Peyer's patch (tissue), 4 donors: ENCODE data around the gene CCDC73. TPM values are rescaled to one million over a fixed set of nuclear protein-coding genes. Genes with fewer than 3 reads are reported as not detected.

Experiments
- DNase-seq, 3 donors: peaks; one replicate each; pipeline ENCODE4 v3.0.0-alpha.2; 2017 to 2019
- H3K27ac ChIP-seq, 4 donors: fragments of 200-600 bp; sonication (generic); one replicate each; pipeline ENCODE4 v1.5.1; 2016 to 2019
- H3K27me3 ChIP-seq, 2 donors: fragments of 200-600 bp; sonication (generic); one replicate each; pipeline ENCODE4 v1.5.1; 2019
- H3K36me3 ChIP-seq, 3 donors: fragments of 200-600 bp; sonication (generic); one replicate each; pipeline ENCODE4 v1.5.1; 2016 to 2019
- H3K4me1 ChIP-seq, 4 donors: fragments of 200-600 bp; sonication (generic); one replicate each; pipeline ENCODE4 v1.5.1; 2016 to 2019
- H3K4me3 ChIP-seq, 4 donors: fragments of 200-600 bp; sonication (generic); 1 replicate in 3 of 4; 2 replicates in 1 of 4; pipeline ENCODE4 v1.5.1; 2016 to 2019; ENCODE audit warnings: mild to moderate bottlenecking in 1 of 4
- H3K9me3 ChIP-seq, 4 donors: fragments of 200-600 bp; sonication (generic); one replicate each; pipeline ENCODE4 v1.5.1; 2016 to 2019; ENCODE audit warnings: mild to moderate bottlenecking in 1 of 4
- CTCF ChIP-seq, 6 experiments: fragments of 450-650 bp in 4 of 6; fragments of 200-600 bp in 2 of 6; sonication (generic) in 1 of 6; IDR thresholded peaks; one replicate each; pipeline ENCODE4 v1.5.1; 2017 to 2019; ENCODE audit warnings: antibody characterized with exemption in 6 of 6, mild to moderate bottlenecking in 3 of 6, moderate library complexity in 1 of 6
- POLR2A ChIP-seq, 2 donors: fragments of 450-650 bp; IDR thresholded peaks; one replicate each; pipeline ENCODE4 v1.5.1; 2017; ENCODE audit warnings: antibody characterized with exemption in 2 of 2, mild to moderate bottlenecking in 2 of 2, moderate library complexity in 2 of 2
- total RNA-seq, 4 donors: library from RNA; depleted of rRNA; stranded (reverse); fragments of >200 nt; gene quantifications; one replicate each; pipeline ENCODE4 v1.1.0, GENCODE V29; 2016

CCDC73 gene
- total RNA-seq, 4 donors from 2014 or later, result not detected

- no peak overlapping the region for H3K27ac ChIP-seq
- H3K4me1 ChIP-seq, result no peaks in the 10 kb centered on the region
- DNase-seq, result no peak
- no peak overlapping the region for H3K4me3 ChIP-seq
- no peaks in the 10 kb centered on the region for H3K36me3 ChIP-seq
- no peaks in the 10 kb centered on the region for H3K27me3 ChIP-seq
- TF ChIP-seq POLR2A (IDR thresholded peaks at IDR 0.05) (no peak), CTCF (IDR thresholded peaks at IDR 0.05) (no peak)
- no peaks in the 10 kb centered on the region for H3K9me3 ChIP-seq
These were observed 27.1 kb upstream of the CCDC73 start for GRCh38 chr11:32821517-32821916.

- Histone ChIP-seq H3K4me3 (no peak overlapping the region), H3K27ac (no peak overlapping the region), H3K27me3 (no peaks in the 10 kb centered on the region), H3K9me3 (no peaks in the 10 kb centered on the region), H3K4me1 (no peaks in the 10 kb centered on the region), H3K36me3 (no peaks in the 10 kb centered on the region)
- TF ChIP-seq POLR2A (IDR thresholded peaks at IDR 0.05) (no peak), CTCF (IDR thresholded peaks at IDR 0.05) (no peak)
- no peak for DNase-seq
These were observed 26.0 kb upstream of the CCDC73 start for GRCh38 chr11:32820497-32820896.

DNA sequence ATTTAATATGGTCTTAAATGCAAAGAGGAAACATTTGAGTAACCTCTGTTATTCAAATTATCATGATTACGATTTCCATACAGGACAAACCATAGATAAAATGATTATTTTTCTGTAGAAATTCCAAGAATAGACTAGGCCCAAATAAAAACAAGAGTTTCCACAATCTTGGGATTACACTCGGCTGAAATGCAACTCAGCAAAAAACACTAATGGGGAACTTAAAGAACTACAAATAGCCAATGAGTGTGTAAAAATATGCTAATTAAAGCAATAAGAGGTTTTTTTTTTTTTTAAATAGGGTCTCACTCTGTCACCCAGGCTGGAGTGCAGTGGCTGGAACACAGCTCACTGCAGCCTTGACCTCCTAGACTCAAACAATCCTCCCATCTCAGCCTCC is 24.7 kb upstream of the CCDC73 start:
- Histone ChIP-seq H3K27ac (no peak overlapping the region), H3K4me3 (no peak overlapping the region), H3K4me1 (no peaks in the 10 kb centered on the region), H3K27me3 (no peaks in the 10 kb centered on the region), H3K9me3 (no peaks in the 10 kb centered on the region), H3K36me3 (no peaks in the 10 kb centered on the region)
- TF ChIP-seq CTCF (IDR thresholded peaks at IDR 0.05), result no peak
- TF ChIP-seq POLR2A (IDR thresholded peaks at IDR 0.05), result no peak
- no peak for DNase-seq

GRCh38 chr11:32817852-32818183 is 23.4 kb upstream of the CCDC73 start:
- H3K27ac ChIP-seq, result no peak overlapping the region
- no peak overlapping the region for H3K4me3 ChIP-seq
- H3K9me3 ChIP-seq, result no peaks in the 10 kb centered on the region
- no peak for DNase-seq
- H3K36me3 ChIP-seq, result no peaks in the 10 kb centered on the region
- H3K4me1 ChIP-seq, result no peaks in the 10 kb centered on the region
- no peak for TF ChIP-seq POLR2A (IDR thresholded peaks at IDR 0.05)
- TF ChIP-seq CTCF (IDR thresholded peaks at IDR 0.05), result no peak
- H3K27me3 ChIP-seq, result no peaks in the 10 kb centered on the region

GRCh38 chr11:32817181-32817851 is 22.9 kb upstream of the CCDC73 start:
- Histone ChIP-seq H3K9me3 (no peaks in the 10 kb centered on the region), H3K36me3 (no peaks in the 10 kb centered on the region), H3K4me3 (no peak overlapping the region), H3K27ac (no peak overlapping the region), H3K4me1 (no peaks in the 10 kb centered on the region), H3K27me3 (no peaks in the 10 kb centered on the region)
- no peak for DNase-seq
- TF ChIP-seq CTCF (IDR thresholded peaks at IDR 0.05) (no peak), POLR2A (IDR thresholded peaks at IDR 0.05) (no peak)

- TF ChIP-seq POLR2A (IDR thresholded peaks at IDR 0.05), result no peak
- TF ChIP-seq CTCF (IDR thresholded peaks at IDR 0.05), result peak in 5 of 6 experiments; percentile 18 to 73 (median 65)
- Histone ChIP-seq H3K27me3 (no peaks in the 10 kb centered on the region), H3K4me3 (no peak overlapping the region), H3K36me3 (no peaks in the 10 kb centered on the region), H3K9me3 (no peaks in the 10 kb centered on the region), H3K27ac (no peak overlapping the region), H3K4me1 (no peaks in the 10 kb centered on the region)
- peak; percentile 37 to 80 (median 55) for DNase-seq
These were observed 14.9 kb upstream of the CCDC73 start for GRCh38 chr11:32809313-32809712.
